GM18858 (cell line): ENCODE data around the gene HBE1.

Source experiments
- ATAC-seq: cut with Tn5 transposase; IDR thresholded peaks from one replicate; pipeline ENCODE4 v1.9.1; 2021; ENCODE audit not compliant: unreplicated experiment

HBE1 gene

GRCh38 chr11:5235364-5236095 lies 34.2 kb downstream of the HBE1 start:
- no peak for ATAC-seq

GRCh38 chr11:5234381-5234834 lies 35.3 kb downstream of the HBE1 start, which contains the start of gene HBD:
Gene HBD, minus strand, starts transcription at chr11:5234483. Its CDS starts 50 bp downstream, at chr11:5234433.
- peak; percentile 75 for ATAC-seq

GRCh38 chr11:5233307-5233706 lies 36.4 kb downstream of the HBE1 start:
- ATAC-seq = no peak

DNA sequence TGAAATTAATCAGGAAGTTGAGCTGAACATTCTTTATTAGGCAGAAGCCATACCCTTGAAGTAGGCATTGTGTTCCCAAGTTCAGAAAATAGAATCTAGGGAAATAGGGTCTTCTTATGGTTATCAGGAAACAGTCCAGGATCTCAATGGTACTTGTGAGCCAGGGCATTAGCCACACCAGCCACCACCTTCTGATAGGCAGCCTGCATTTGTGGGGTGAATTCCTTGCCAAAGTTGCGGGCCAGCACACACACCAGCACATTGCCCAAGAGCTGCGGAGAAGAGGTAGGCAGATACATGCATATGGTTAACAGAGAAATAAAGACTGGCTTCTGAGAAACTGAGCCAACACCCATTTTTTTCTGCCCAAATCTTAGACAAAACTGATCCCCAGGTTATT lies 36.9 kb downstream of the HBE1 start:
- no peak for ATAC-seq

DNA sequence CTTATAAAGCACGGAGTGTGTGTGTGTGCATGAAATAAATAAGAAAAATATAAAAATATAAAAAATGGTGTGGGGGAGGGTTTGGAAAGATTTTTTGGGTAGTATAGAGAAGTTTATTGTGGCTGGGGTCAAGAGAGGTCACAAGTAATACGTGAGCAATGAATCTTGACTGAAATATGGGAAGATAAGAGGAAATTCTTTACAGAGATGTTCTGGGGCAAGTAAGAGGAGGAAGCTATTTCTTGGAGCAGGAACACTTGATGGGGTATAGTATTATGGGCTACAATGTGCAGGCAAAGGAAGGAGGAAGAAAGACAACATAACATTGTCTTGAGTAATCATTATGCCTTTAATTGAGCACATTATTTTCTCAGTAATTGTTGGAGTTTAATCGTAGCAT lies 37.6 kb downstream of the HBE1 start:
- no peak for ATAC-seq

DNA sequence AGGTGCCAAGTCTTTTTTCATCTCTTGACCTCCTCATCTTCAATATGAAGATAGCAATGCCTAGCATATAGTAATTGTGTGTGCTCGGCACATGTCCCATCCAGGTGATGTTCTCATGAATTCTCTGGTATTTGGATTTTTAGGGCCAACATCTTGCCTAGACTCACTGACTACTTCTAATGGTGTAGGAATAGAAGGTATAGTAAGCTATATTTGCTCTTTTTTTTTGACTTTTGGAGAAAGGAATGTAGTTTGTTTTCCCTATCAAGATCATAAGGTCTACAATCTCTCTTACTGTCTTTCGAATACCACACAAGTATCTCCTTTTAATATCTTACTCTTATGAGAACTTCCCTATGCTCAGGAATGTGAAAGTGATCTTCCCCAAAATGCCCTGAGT lies 38.6 kb downstream of the HBE1 start:
- no peak for ATAC-seq

DNA sequence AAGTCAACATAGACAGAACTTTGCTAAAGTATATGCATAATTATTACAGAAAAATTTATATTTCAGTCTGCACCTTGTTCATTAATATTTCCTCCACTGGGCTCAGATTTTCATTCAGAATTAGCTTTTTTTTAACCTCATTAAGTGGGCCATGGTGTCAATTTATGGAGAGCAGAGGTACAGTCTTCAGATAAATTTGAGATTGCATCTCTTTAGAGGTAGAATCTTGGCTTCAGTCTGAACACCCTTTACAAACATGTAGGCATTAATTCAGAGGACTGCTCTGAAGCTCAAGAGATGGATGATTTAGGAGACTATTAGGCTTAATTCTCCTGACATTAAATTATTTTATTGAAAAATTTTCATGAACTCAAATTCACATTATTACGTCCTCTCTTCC lies 39.5 kb downstream of the HBE1 start:
- ATAC-seq = no peak

- ATAC-seq = no peak
These were observed 39.9 kb downstream of the HBE1 start for GRCh38 chr11:5229796-5230195.

DNA sequence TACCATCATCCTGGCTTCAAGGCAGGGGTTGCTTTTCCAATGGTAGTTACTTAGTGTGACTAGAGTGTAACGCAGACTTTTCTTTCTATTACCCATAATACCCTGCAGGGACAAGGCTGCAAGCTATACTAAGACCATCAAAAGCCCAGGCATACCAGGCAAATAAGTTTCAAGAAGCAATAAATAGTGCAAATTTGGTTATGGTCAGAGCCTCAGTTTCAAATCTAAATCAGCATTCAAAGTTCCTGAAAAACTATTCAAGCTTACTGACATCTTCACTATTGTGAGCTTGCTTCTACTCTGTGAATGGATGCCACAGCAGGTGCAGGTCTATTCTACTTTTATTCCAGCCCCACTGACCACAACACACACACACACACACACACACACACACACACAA lies 40.4 kb downstream of the HBE1 start:
- no peak for ATAC-seq

DNA sequence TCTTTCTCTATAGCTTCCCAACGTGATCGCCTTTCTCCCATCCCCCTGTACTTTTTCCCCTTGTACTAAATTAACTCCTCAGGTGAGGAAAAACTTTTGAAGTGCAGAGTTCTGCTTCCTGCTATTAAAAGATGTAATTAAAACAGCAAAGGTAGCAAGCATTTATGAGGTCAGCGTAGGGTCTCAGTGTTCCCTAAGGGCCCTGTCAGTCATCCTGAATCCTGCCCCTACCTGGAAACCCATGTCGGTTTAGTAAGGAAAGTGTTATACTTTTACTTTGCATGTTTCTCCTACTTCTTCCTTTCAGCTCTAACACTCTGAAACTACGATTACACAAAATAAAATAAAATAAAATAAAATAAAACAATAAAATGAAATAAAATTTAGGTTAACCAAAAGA lies 41.6 kb downstream of the HBE1 start:
- no peak for ATAC-seq

DNA sequence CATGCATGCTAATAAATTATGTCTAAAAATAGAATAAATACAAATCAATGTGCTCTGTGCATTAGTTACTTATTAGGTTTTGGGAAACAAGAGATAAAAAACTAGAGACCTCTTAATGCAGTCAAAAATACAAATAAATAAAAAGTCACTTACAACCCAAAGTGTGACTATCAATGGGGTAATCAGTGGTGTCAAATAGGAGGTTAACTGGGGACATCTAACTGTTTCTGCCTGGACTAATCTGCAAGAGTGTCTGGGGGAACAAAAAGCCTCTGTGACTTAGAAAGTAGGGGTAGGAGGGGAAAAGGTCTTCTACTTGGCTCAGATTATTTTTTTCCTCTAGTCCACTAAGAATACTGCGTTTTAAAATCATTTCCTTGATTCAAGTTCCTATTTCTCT lies 42.1 kb downstream of the HBE1 start:
- ATAC-seq = no peak

- no peak for ATAC-seq
These were observed 42.9 kb downstream of the HBE1 start, which contains the start of gene HBB for GRCh38 chr11:5226732-5227310. Gene HBB, minus strand, starts transcription at chr11:5227071. Its CDS starts 50 bp downstream, at chr11:5227021.

DNA sequence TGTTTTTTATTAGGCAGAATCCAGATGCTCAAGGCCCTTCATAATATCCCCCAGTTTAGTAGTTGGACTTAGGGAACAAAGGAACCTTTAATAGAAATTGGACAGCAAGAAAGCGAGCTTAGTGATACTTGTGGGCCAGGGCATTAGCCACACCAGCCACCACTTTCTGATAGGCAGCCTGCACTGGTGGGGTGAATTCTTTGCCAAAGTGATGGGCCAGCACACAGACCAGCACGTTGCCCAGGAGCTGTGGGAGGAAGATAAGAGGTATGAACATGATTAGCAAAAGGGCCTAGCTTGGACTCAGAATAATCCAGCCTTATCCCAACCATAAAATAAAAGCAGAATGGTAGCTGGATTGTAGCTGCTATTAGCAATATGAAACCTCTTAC lies 44.3 kb downstream of the HBE1 start:
- no peak for ATAC-seq

- ATAC-seq = no peak
These were observed 44.9 kb downstream of the HBE1 start for GRCh38 chr11:5224538-5225479.

DNA sequence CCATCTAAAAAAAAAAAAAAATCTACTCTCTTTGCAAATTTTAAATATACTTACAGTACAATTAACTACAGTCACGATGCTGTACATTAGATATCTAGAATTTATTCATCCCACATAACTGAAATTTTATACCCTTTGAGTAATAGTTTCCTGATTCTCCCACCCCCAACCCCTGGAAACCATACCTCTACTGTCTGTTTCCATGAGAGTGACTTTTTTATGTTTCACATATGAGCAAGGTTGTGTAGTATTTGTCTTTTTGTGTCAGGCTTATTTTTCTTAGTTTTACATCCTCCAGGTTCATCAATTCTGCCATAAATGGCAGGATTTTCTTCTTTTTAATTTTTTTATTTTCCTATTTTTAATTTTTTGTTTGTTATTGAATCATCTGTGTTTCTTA lies 46.1 kb downstream of the HBE1 start:
- no peak for ATAC-seq

- ATAC-seq = no peak
These were observed 46.6 kb downstream of the HBE1 start for GRCh38 chr11:5223146-5223545.
